ENCODE data around the gene SDHAF2. TPM values are rescaled to one million over a fixed set of nuclear protein-coding genes. Genes with fewer than 3 reads are reported as not detected.
A peak's percentile ranks its signal among the peaks of the same experiment; 100 is the strongest.
"Not testable (repeated sequence)": the region's sequence is repeated elsewhere in the genome, so short reads cannot be mapped to it uniquely, and the experiment has no call there.

Gene SDHAF2
- total RNA-seq, result 10 to 100 TPM; 32.1 to 84.4 (median 53.8) TPM

- Histone ChIP-seq H3K27ac (peak within 1 kb of the TSS; percentile 90 to 98 (median 94)), H3K4me1 (peaks cover 19 to 30% of the 10 kb centered on the region in 2 donors), H3K9me3 (no peaks in the 10 kb centered on the region), H3K4me3 (peak within 1 kb of the TSS; percentile 73 to 89 (median 76)), H3K36me3 (peaks cover 3 to 39% of the 10 kb centered on the region in 2 donors), H3K27me3 (no peaks in the 10 kb centered on the region)
- intact Hi-C loops (cut with DNase I; ENCODE audit: low total_unique reads), result loop anchor here (1.0 to 2.0 kb wide), 3 partner anchors 38 to 98 kb away; partner anchors contain the start of genes CYB561A3 and TMEM216
- peak; percentile 94 to 95 for DNase-seq
- peak in 1 of 5 experiments; percentile 13 for TF ChIP-seq CTCF (IDR thresholded peaks at IDR 0.05 in 4 of 5, conservative IDR thresholded peaks at IDR 0.05 in 1 of 5)
- TF ChIP-seq POLR2A (IDR thresholded peaks at IDR 0.05), result peak; percentile 82 to 87
- ATAC-seq, result peak; percentile 94 to 98
- in situ Hi-C loops (cut with MboI; ENCODE audit: low sequenced_read_pairs in 4 of 4), result no loop called here
Observed at GRCh38 chr11:61429691-61430582, at the start of gene SDHAF2, which contains the start of gene CPSF7. Gene SDHAF2, plus strand, starts transcription at chr11:61430124. Its CDS starts 23 bp downstream, at chr11:61430147. Gene CPSF7, minus strand, starts transcription at chr11:61429975. Its CDS starts 740 bp downstream, at chr11:61429235.

GRCh38 chr11:61380884-61381283 is 49.0 kb upstream of the SDHAF2 start:
- Histone ChIP-seq H3K4me3 (no peak overlapping the region), H3K36me3 (no peaks in the 10 kb centered on the region), H3K27ac (no peak overlapping the region), H3K27me3 (no peaks in the 10 kb centered on the region), H3K9me3 (no peaks in the 10 kb centered on the region), H3K4me1 (peaks cover 9 to 14% of the 10 kb centered on the region in 2 donors)
- intact Hi-C loops (cut with DNase I; ENCODE audit: low total_unique reads), result no loop called here
- in situ Hi-C loops (cut with MboI; ENCODE audit: low sequenced_read_pairs in 4 of 4), result no loop called here
- DNase-seq, result no peak
- ATAC-seq, result no peak
- no peak for TF ChIP-seq POLR2A (IDR thresholded peaks at IDR 0.05)
- TF ChIP-seq CTCF (IDR thresholded peaks at IDR 0.05 in 4 of 5, conservative IDR thresholded peaks at IDR 0.05 in 1 of 5), result no peak

- H3K36me3 ChIP-seq; H3K4me3 ChIP-seq; DNase-seq; H3K4me1 ChIP-seq; H3K27me3 ChIP-seq; intact Hi-C loops (cut with DNase I; ENCODE audit: low total_unique reads); H3K27ac ChIP-seq; ATAC-seq; in situ Hi-C loops (cut with MboI; ENCODE audit: low sequenced_read_pairs in 4 of 4); H3K9me3 ChIP-seq: not testable (repeated sequence)
Observed at GRCh38 chr11:61383859-61384258, 46.1 kb upstream of the SDHAF2 start.

- peaks cover under 1 to 6% of the 10 kb centered on the region in 2 donors for H3K4me1 ChIP-seq
- H3K27me3 ChIP-seq, result no peaks in the 10 kb centered on the region
- intact Hi-C loops (cut with DNase I; ENCODE audit: low total_unique reads) (loop anchor here (1.0 kb wide), 1 partner anchor 48 kb away; no protein-coding TSS in a partner anchor), in situ Hi-C loops (cut with MboI; ENCODE audit: low sequenced_read_pairs in 4 of 4) (loop anchor here (5.0 kb wide), 1 partner anchor 47 kb away; no protein-coding TSS in a partner anchor)
- no peak overlapping the region for H3K27ac ChIP-seq
- DNase-seq (no peak), ATAC-seq (peak in 1 of 2 donors; percentile 17)
- no peak for TF ChIP-seq CTCF (IDR thresholded peaks at IDR 0.05 in 4 of 5, conservative IDR thresholded peaks at IDR 0.05 in 1 of 5)
- TF ChIP-seq POLR2A (IDR thresholded peaks at IDR 0.05), result no peak
- no peak overlapping the region for H3K4me3 ChIP-seq
- no peaks in the 10 kb centered on the region for H3K36me3 ChIP-seq
- no peaks in the 10 kb centered on the region for H3K9me3 ChIP-seq
Observed at GRCh38 chr11:61384271-61385242, 45.4 kb upstream of the SDHAF2 start.

All from gastrocnemius medialis (tissue), 4 donors.